IMR-90 (cell line): ENCODE data around the gene PAX2. TPM values are rescaled to one million over a fixed set of nuclear protein-coding genes. Genes with fewer than 3 reads are reported as not detected.

ENCODE experiments used
- ATAC-seq: fragments of 200-7000 bp; cut with Tn5 transposase; 2 replicates; pipeline ENCODE4 v1.9.1; 2020; ENCODE audit warnings: low read depth, mild to moderate bottlenecking, moderate library complexity
- BruUV-seq: library from RNA; stranded (reverse); fragments of 400-500 nt; replicated peaks from 2 replicates; lab custom pipeline; 2021; lab: Mats Ljungman, UMichigan
- CTCF ChIA-PET: fragments of 300-600 bp; formaldehyde crosslinking; extraction: SDS; loops from one replicate; lab custom pipeline; 2021; ENCODE audit warnings: antibody characterized with exemption; lab: Yijun Ruan, JAX
- POLR2A ChIA-PET: fragments of 300-600 bp; sonication (Branson Sonifier 250); formaldehyde crosslinking; loops from one replicate; lab custom pipeline; 2022; ENCODE audit warnings: antibody characterized with exemption; ENCODE audit not compliant: unreplicated experiment; lab: Charles Lee
- DNase-seq: peaks from one replicate; pipeline ENCODE4 v3.0.0; 2013
- H2AFZ ChIP-seq: replicated peaks from 2 replicates; pipeline ENCODE3; 2013; ENCODE audit warnings: low read length, mild to moderate bottlenecking; ENCODE audit not compliant: poor library complexity
- H2AK5ac ChIP-seq: 2 replicates; pipeline ENCODE4 v1.6.1; 2013; ENCODE audit warnings: low read depth, low read length, inconsistent platforms
- H2AK9ac ChIP-seq: replicated peaks from 2 replicates; pipeline ENCODE3; 2013; ENCODE audit warnings: mild to moderate bottlenecking, low read depth, low read length, moderate library complexity; ENCODE audit not compliant: poor library complexity
- H2BK120ac ChIP-seq: 2 replicates; pipeline ENCODE4 v1.6.1; 2013; ENCODE audit warnings: low read depth, low read length, inconsistent platforms
- H2BK15ac ChIP-seq: 3 replicates; pipeline ENCODE4 v1.6.1; 2013; ENCODE audit warnings: low read depth, low read length, inconsistent platforms
- H2BK20ac ChIP-seq: 2 replicates; pipeline ENCODE4 v1.6.1; 2013; ENCODE audit warnings: low read depth, mild to moderate bottlenecking, inconsistent platforms, low read length, moderate library complexity
- H2BK5ac ChIP-seq: 2 replicates; pipeline ENCODE4 v1.6.1; 2013; ENCODE audit warnings: mild to moderate bottlenecking, low read depth, low read length, inconsistent platforms; ENCODE audit not compliant: poor library complexity, severe bottlenecking
- H3K14ac ChIP-seq: replicated peaks from 2 replicates; pipeline ENCODE4 v1.6.1; 2013; ENCODE audit warnings: low read depth, low read length, inconsistent platforms
- H3K18ac ChIP-seq: 2 replicates; pipeline ENCODE4 v1.6.1; 2013; ENCODE audit warnings: low read depth, low read length, control low read depth
- H3K23ac ChIP-seq: 2 replicates; pipeline ENCODE4 v1.6.1; 2013; ENCODE audit warnings: low read depth, low read length, inconsistent platforms
- H3K27ac ChIP-seq: 2 replicates; pipeline ENCODE4 v1.5.1; 2013; ENCODE audit warnings: mild to moderate bottlenecking, control low read depth, low read length; ENCODE audit not compliant: insufficient read depth
- H3K27me3 ChIP-seq: 2 replicates; pipeline ENCODE4 v1.6.1; 2013; ENCODE audit warnings: low read length; ENCODE audit not compliant: control insufficient read depth, insufficient read depth
- H3K36me3 ChIP-seq: 2 replicates; pipeline ENCODE4 v1.6.1; 2013; ENCODE audit warnings: low read length, mixed read lengths; ENCODE audit not compliant: control insufficient read depth, insufficient read depth
- H3K4ac ChIP-seq: 2 replicates; pipeline ENCODE4 v1.6.1; 2013; ENCODE audit warnings: low read depth, low read length, inconsistent platforms
- H3K4me1 ChIP-seq: 2 replicates; pipeline ENCODE4 v1.6.1; 2013; ENCODE audit warnings: low read length, mixed read lengths; ENCODE audit not compliant: control insufficient read depth, insufficient read depth
- H3K4me2 ChIP-seq: 2 replicates; pipeline ENCODE4 v1.6.1; 2013; ENCODE audit warnings: low read depth, mild to moderate bottlenecking, control low read depth, low read length, moderate library complexity
- H3K4me3 ChIP-seq: 2 replicates; pipeline ENCODE4 v1.5.1; 2013; ENCODE audit warnings: low read depth, mild to moderate bottlenecking, control low read depth, low read length, moderate library complexity; ENCODE audit not compliant: insufficient read depth
- H3K56ac ChIP-seq: 2 replicates; pipeline ENCODE4 v1.6.1; 2013; ENCODE audit warnings: low read length, inconsistent platforms; ENCODE audit not compliant: insufficient read depth; ENCODE audit errors: extremely low read depth
- H3K79me1 ChIP-seq, 2 experiments: 2 replicates each; pipeline ENCODE4 v1.6.1; 2013; ENCODE audit warnings: low read length in 2 of 2, inconsistent platforms in 1 of 2, low read depth in 1 of 2
- H3K9ac ChIP-seq: 2 replicates; pipeline ENCODE4 v1.6.1; 2013; ENCODE audit warnings: low read depth, low read length, control low read depth
- H3K9me1 ChIP-seq: 2 replicates; pipeline ENCODE4 v1.6.1; 2013; ENCODE audit warnings: low read length, inconsistent platforms; ENCODE audit not compliant: insufficient read depth
- H3K9me3 ChIP-seq: 2 replicates; pipeline ENCODE4 v1.6.1; 2013; ENCODE audit warnings: low read length; ENCODE audit not compliant: control insufficient read depth, insufficient read depth
- H4K20me1 ChIP-seq: 2 replicates; pipeline ENCODE4 v1.6.1; 2013; ENCODE audit warnings: low read length, inconsistent platforms; ENCODE audit not compliant: insufficient read depth
- H4K5ac ChIP-seq: 2 replicates; pipeline ENCODE4 v1.6.1; 2013; ENCODE audit warnings: mild to moderate bottlenecking, low read depth, low read length, control low read depth
- H4K8ac ChIP-seq, 2 experiments: 2 replicates each; pipeline ENCODE4 v1.6.1; 2013; ENCODE audit warnings: low read depth in 2 of 2, low read length in 2 of 2, control low read depth in 1 of 2, inconsistent platforms in 1 of 2
- H4K91ac ChIP-seq: 2 replicates; pipeline ENCODE4 v1.6.1; 2013; ENCODE audit warnings: low read depth, low read length, inconsistent platforms; ENCODE audit not compliant: insufficient read depth
- BHLHE40 ChIP-seq: fragments of 150-350 bp; IDR thresholded peaks from 2 replicates; pipeline ENCODE4 v1.6.1; 2016; ENCODE audit warnings: mild to moderate bottlenecking, low read depth, low read length
- CHD1 ChIP-seq: IDR thresholded peaks from 2 replicates; pipeline ENCODE4 v1.6.1; 2012; ENCODE audit warnings: low read depth, low read length, improper control_type of control experiment
- FOS ChIP-seq: fragments of 150-350 bp; IDR thresholded peaks from 2 replicates; pipeline ENCODE4 v1.6.1; 2016; ENCODE audit warnings: low read depth, low read length
- MAFK ChIP-seq: IDR thresholded peaks from 2 replicates; pipeline ENCODE4 v1.6.1; 2012; ENCODE audit warnings: low read depth, low read length, improper control_type of control experiment
- MAZ ChIP-seq: IDR thresholded peaks from 2 replicates; pipeline ENCODE4 v1.6.1; 2012; ENCODE audit warnings: low read depth, mild to moderate bottlenecking, low read length, improper control_type of control experiment, moderate library complexity, borderline replicate concordance
- RCOR1 ChIP-seq: IDR thresholded peaks from 2 replicates; pipeline ENCODE4 v1.6.1; 2012; ENCODE audit warnings: mild to moderate bottlenecking, low read length, improper control_type of control experiment; ENCODE audit not compliant: insufficient replicate concordance
- SMC3 ChIP-seq: fragments of 150-350 bp; IDR thresholded peaks from 2 replicates; pipeline ENCODE4 v1.6.1; 2016; ENCODE audit warnings: low read depth, mild to moderate bottlenecking, antibody characterized with exemption, low read length, moderate library complexity
- WGBS, 2 experiments: methylation state at CpG; one replicate each; pipeline versions ENCODE4 v1.1.5 to v1.1.7; 2013; ENCODE audit warnings: missing lambda C conversion rate in 2 of 2; ENCODE audit not compliant: insufficient read length in 1 of 2; ENCODE audit errors: extremely low coverage in 2 of 2; 5-methylcytosine and 5-hydroxymethylcytosine counted together
- dilution Hi-C: fragments of 300-500 bp; cut with HindIII; formaldehyde crosslinking; loops from one replicate; pipeline ENCODE4 v1.14.3; 2018; ENCODE audit warnings: low sequenced_read_pairs; ENCODE audit not compliant: unreplicated experiment
- in situ Hi-C: fragments of 300-500 bp; cut with MboI; formaldehyde crosslinking; loops from 3 replicates; pipeline ENCODE4 v1.14.3; 2019; ENCODE audit warnings: low sequenced_read_pairs, inconsistent platforms, mixed read lengths
- intact Hi-C: fragments of 100-400 bp; cut with micrococcal nuclease; formaldehyde crosslinking; loops from 2 replicates; pipeline ENCODE4 v1.10.0; 2022
- polyA plus RNA-seq, 3 experiments: library from polyadenylated mRNA; depleted of rRNA; stranded (reverse); fragments of >200 nt; gene quantifications; 2 replicates each; pipeline ENCODE4 v1.2.3, GENCODE V29; 2012; ENCODE audit warnings: low replicate concordance in 1 of 3
- total RNA-seq: library from RNA; depleted of rRNA; stranded (reverse); fragments of >200 nt; gene quantifications from 2 replicates; pipeline ENCODE4 v1.2.3, GENCODE V29; 2012

Gene PAX2
- total and polyA plus RNA-seq, 2 of the 4 experiments (the other 2 are of a cell fraction): not detected

GRCh38 chr10:100696477-100696901, 48.9 kb upstream of the PAX2 start:
- Histone ChIP-seq H4K91ac (no peak overlapping the region), H3K9me1 (no peaks in the 10 kb centered on the region), H4K5ac (no peak overlapping the region), H4K20me1 (no peaks in the 10 kb centered on the region), H2AFZ (no peak overlapping the region), H3K14ac (no peak overlapping the region), H2BK120ac (no peak overlapping the region), H2AK9ac (no peak overlapping the region), H2BK5ac (no peak overlapping the region), H3K23ac (no peak overlapping the region), H2AK5ac (no peak overlapping the region), H3K79me1 (no peaks in the 10 kb centered on the region), H3K36me3 (no peaks in the 10 kb centered on the region), H4K8ac (no peak overlapping the region), H3K4me2 (no peak overlapping the region), H3K4me1 (no peaks in the 10 kb centered on the region), H3K56ac (no peak overlapping the region), H3K9me3 (no peaks in the 10 kb centered on the region), H3K27me3 (peaks cover 15% of the 10 kb centered on the region), H2BK20ac (no peak overlapping the region), H3K18ac (no peak overlapping the region), H3K4ac (no peak overlapping the region), H3K4me3 (no peak overlapping the region), H3K27ac (no peak overlapping the region), H2BK15ac (no peak overlapping the region), H3K9ac (no peak overlapping the region)
- no peak for TF ChIP-seq SMC3
- no peak for TF ChIP-seq MAZ
- TF ChIP-seq FOS: no peak
- no peak for TF ChIP-seq CHD1
- TF ChIP-seq MAFK: no peak
- no peak for TF ChIP-seq RCOR1
- TF ChIP-seq BHLHE40: no peak
- 43% methylated on average over 1 of the region's 2 CpGs; no CpG with 5 or more reads in 1 of the 2 experiments for WGBS, 2 experiments
- in situ Hi-C loops: no loop called here
- dilution Hi-C loops: no loop called here
- ChIA-PET POLR2A (no interaction called here), CTCF (no interaction called here)
- ATAC-seq (no peak), DNase-seq (no peak)
- intact Hi-C loops: no loop called here
- no TSS peak for BruUV-seq
